HCT116 (cell line): ENCODE results near the gene KDM5A. TPM values are rescaled to one million over a fixed set of nuclear protein-coding genes. Genes with fewer than 3 reads are reported as not detected.

Experiments used
- ATAC-seq: fragments of 200-7000 bp; cut with Tn5 transposase; 2 replicates; pipeline ENCODE4 v1.9.1; 2020; ENCODE audit warnings: mild to moderate bottlenecking, moderate library complexity
- BruUV-seq: library from RNA; stranded (reverse); fragments of 400-500 nt; replicated peaks from 2 replicates; lab custom pipeline; 2021; lab: Mats Ljungman, UMichigan
- CTCF ChIA-PET: fragments of 300-600 bp; sonication (Branson Sonifier 250); formaldehyde crosslinking; loops from one replicate; lab custom pipeline; 2021; ENCODE audit warnings: antibody characterized with exemption; lab: Charles Lee
- POLR2A ChIA-PET: fragments of 300-600, 350-600 bp; sonication (Branson Sonifier 250); formaldehyde crosslinking; loops from one replicate; lab custom pipeline; 2021; ENCODE audit warnings: antibody characterized with exemption; lab: Charles Lee
- RAD21 ChIA-PET, 2 experiments: fragments of 300-600 bp; sonication (Branson Sonifier 250); formaldehyde crosslinking; loops; one replicate each; lab custom pipeline; 2023; ENCODE audit warnings: low total read pairs in 2 of 2; ENCODE audit not compliant: uncharacterized antibody in 2 of 2, unreplicated experiment in 2 of 2, low non-redundant PET in 1 of 2; lab: Charles Lee
- DNase-seq: peaks from one replicate; pipeline ENCODE4 v3.0.0-alpha.2; 2010; ENCODE audit warnings: low read depth, low spot score
- H2AFZ ChIP-seq: fragments of 200-600 bp; shearing (Covaris generic), sonication (generic); 2 replicates; pipeline ENCODE4 v1.6.1; 2017; ENCODE audit warnings: low read depth, mixed run types, mixed read lengths, antibody characterized with exemption, low read length; ENCODE audit not compliant: poor library complexity, severe bottlenecking
- H3K27ac ChIP-seq: 2 replicates; pipeline ENCODE4 v1.5.1; 2012; ENCODE audit warnings: low read depth, low read length
- H3K27me3 ChIP-seq: fragments of 200-600 bp; sonication (generic); 2 replicates; pipeline ENCODE4 v1.6.1; 2016; ENCODE audit warnings: mixed run types, low read length, mixed read lengths; ENCODE audit not compliant: insufficient read depth
- H3K36me3 ChIP-seq, 2 experiments: fragments of 200-500 bp in 1 of 2; fragments of 200-600 bp in 1 of 2; sonication (Bioruptor generic) in 1 of 2; sonication (generic) in 1 of 2; 2 replicates each; pipeline versions ENCODE4 v1.5.1 to v1.6.1; 2014 to 2016; ENCODE audit warnings: low read length in 2 of 2, inconsistent platforms in 1 of 2, mixed read lengths in 1 of 2, mixed run types in 1 of 2; ENCODE audit not compliant: insufficient read depth in 2 of 2, control insufficient read depth in 1 of 2
- H3K4me1 ChIP-seq, 2 experiments: fragments of 200-600 bp in 1 of 2; sonication (generic) in 1 of 2; 2 replicates each; pipeline versions ENCODE4 v1.5.1 to v1.6.1; 2012 to 2017; ENCODE audit warnings: low read length in 2 of 2, inconsistent platforms in 1 of 2, mild to moderate bottlenecking in 1 of 2, mixed read lengths in 1 of 2, mixed run types in 1 of 2, moderate library complexity in 1 of 2; ENCODE audit not compliant: insufficient read depth in 2 of 2, control insufficient read depth in 1 of 2
- H3K4me2 ChIP-seq: fragments of 200-600 bp; sonication (generic); 2 replicates; pipeline ENCODE4 v1.6.1; 2017; ENCODE audit warnings: mixed run types, low read length, mixed read lengths
- H3K4me3 ChIP-seq, 2 experiments: fragments of 200-600 bp in 1 of 2; sonication (generic) in 1 of 2; replicated peaks in 1 of 2; 2 replicates each; pipeline ENCODE4 v1.5.1; 2011 to 2016; ENCODE audit warnings: low read length in 2 of 2, control low read depth in 1 of 2, low read depth in 1 of 2, mild to moderate bottlenecking in 1 of 2, mixed read lengths in 1 of 2, mixed run types in 1 of 2
- H3K79me2 ChIP-seq: fragments of 200-600 bp; sonication (generic); 2 replicates; pipeline ENCODE4 v1.6.1; 2017; ENCODE audit warnings: mild to moderate bottlenecking, mixed run types, low read length, moderate library complexity, mixed read lengths; ENCODE audit not compliant: insufficient read depth
- H3K9ac ChIP-seq: fragments of 200-600 bp; sonication (generic); 2 replicates; pipeline ENCODE4 v1.6.1; 2016; ENCODE audit warnings: low read length, mixed read lengths
- H3K9me2 ChIP-seq: fragments of 200-600 bp; sonication (generic), shearing (Covaris generic); 2 replicates; pipeline ENCODE4 v1.6.1; 2017; ENCODE audit warnings: mixed run types, mild to moderate bottlenecking, moderate library complexity; ENCODE audit not compliant: insufficient read depth
- H3K9me3 ChIP-seq, 2 experiments: fragments of 200-500 bp in 1 of 2; fragments of 200-600 bp in 1 of 2; sonication (Bioruptor generic) in 1 of 2; sonication (generic) in 1 of 2; 2 replicates each; pipeline ENCODE4 v1.6.1; 2014 to 2017; ENCODE audit warnings: low read length in 2 of 2, mixed read lengths in 2 of 2, inconsistent platforms in 1 of 2, low read depth in 1 of 2, mild to moderate bottlenecking in 1 of 2, mixed run types in 1 of 2, moderate library complexity in 1 of 2; ENCODE audit not compliant: control insufficient read depth in 1 of 2, insufficient read depth in 1 of 2
- H4K20me1 ChIP-seq: fragments of 200-600 bp; sonication (generic), shearing (Covaris generic); 2 replicates; pipeline ENCODE4 v1.6.1; 2017; ENCODE audit warnings: mixed run types, mild to moderate bottlenecking, moderate library complexity; ENCODE audit not compliant: insufficient read depth
- ELF1 ChIP-seq: IDR thresholded peaks from 2 replicates; pipeline ENCODE4 v1.6.1; 2012; ENCODE audit warnings: low read depth, borderline replicate concordance
- EZH2phosphoT487 ChIP-seq: fragments of 200-600 bp; IDR thresholded peaks from 2 replicates; pipeline ENCODE4 v1.6.1; 2018; ENCODE audit warnings: antibody characterized with exemption, borderline replicate concordance
- JUND ChIP-seq: IDR thresholded peaks from 2 replicates; pipeline ENCODE4 v1.6.1; 2012
- POLR2AphosphoS5 ChIP-seq: IDR thresholded peaks from 2 replicates; pipeline ENCODE4 v1.6.1; 2011; ENCODE audit warnings: mild to moderate bottlenecking, low read depth, low read length, moderate library complexity
- SIN3A ChIP-seq: IDR thresholded peaks from 2 replicates; pipeline ENCODE4 v1.6.1; 2012; ENCODE audit warnings: low read depth
- ZFX ChIP-seq: fragments of 450-650 bp; IDR thresholded peaks from 2 replicates; pipeline ENCODE4 v1.6.1; 2017
- intact Hi-C: fragments of 100-400 bp; cut with micrococcal nuclease; formaldehyde crosslinking; loops from 2 replicates; pipeline ENCODE4 v1.10.0; 2022
- total RNA-seq: library from RNA; stranded (reverse); gene quantifications from one replicate; pipeline ENCODE4 v1.2.1, GENCODE V29; 2021; ENCODE audit not compliant: unreplicated experiment
- TF ChIP-seq, protein P1 (sequence below), 3 experiments: fragments of 200-600 bp in 1 of 3; sonication (generic) in 1 of 3; IDR thresholded peaks in 2 of 3; conservative IDR thresholded peaks in 1 of 3; 2 replicates each; pipeline ENCODE4 v1.5.1; 2012 to 2017; ENCODE audit warnings: low read depth in 2 of 3, low read length in 2 of 3, antibody characterized with exemption in 1 of 3, borderline replicate concordance in 1 of 3, control low read depth in 1 of 3, mild to moderate bottlenecking in 1 of 3, mixed read lengths in 1 of 3, mixed run types in 1 of 3, moderate library complexity in 1 of 3; ENCODE audit not compliant: insufficient read depth in 1 of 3
- TF ChIP-seq, protein P2 (sequence below): IDR thresholded peaks from 2 replicates; pipeline ENCODE4 v1.6.1; 2012

Gene KDM5A
- total RNA-seq, 1 experiment from 2014 or later = 49.0 TPM

DNA sequence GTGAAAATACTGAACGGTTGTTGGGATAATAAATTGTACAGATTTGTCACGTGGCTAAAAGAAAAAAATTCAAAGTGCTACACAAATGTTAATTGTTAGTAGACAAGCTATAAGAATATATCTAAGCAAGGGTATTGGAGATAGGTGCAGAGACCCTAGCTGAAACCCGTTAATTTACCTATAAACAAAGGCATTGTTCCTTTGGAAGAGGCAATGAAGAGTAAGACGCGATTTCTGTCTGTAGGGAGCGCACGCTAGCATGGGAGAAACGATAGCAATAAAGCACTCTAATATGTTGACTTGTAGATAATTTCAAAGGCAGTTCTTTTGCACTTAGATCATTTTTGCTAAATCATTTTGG is 12.9 kb upstream of the KDM5A start:
- Histone ChIP-seq H3K9me3 (no peaks in the 10 kb centered on the region), H2AFZ (peak overlapping the region; percentile 59), H4K20me1 (no peaks in the 10 kb centered on the region), H3K4me1 (peaks cover 0 to 14% of the 10 kb centered on the region in 2 experiments; a peak in 2 of 4 replicates), H3K9me2 (no peaks in the 10 kb centered on the region), H3K4me3 (peak overlapping the region; percentile 71 to 84), H3K4me2 (peak overlapping the region; percentile 87), H3K27me3 (no peaks in the 10 kb centered on the region), H3K36me3 (no peaks in the 10 kb centered on the region), H3K9ac (peak overlapping the region; percentile 67), H3K79me2 (peaks cover 6% of the 10 kb centered on the region; the same call in 1 of the 2 replicates), H3K27ac (peak overlapping the region; percentile 24; the same call in 1 of the 2 replicates)
- TF ChIP-seq, protein P1, sequence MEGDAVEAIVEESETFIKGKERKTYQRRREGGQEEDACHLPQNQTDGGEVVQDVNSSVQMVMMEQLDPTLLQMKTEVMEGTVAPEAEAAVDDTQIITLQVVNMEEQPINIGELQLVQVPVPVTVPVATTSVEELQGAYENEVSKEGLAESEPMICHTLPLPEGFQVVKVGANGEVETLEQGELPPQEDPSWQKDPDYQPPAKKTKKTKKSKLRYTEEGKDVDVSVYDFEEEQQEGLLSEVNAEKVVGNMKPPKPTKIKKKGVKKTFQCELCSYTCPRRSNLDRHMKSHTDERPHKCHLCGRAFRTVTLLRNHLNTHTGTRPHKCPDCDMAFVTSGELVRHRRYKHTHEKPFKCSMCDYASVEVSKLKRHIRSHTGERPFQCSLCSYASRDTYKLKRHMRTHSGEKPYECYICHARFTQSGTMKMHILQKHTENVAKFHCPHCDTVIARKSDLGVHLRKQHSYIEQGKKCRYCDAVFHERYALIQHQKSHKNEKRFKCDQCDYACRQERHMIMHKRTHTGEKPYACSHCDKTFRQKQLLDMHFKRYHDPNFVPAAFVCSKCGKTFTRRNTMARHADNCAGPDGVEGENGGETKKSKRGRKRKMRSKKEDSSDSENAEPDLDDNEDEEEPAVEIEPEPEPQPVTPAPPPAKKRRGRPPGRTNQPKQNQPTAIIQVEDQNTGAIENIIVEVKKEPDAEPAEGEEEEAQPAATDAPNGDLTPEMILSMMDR (IDR thresholded peaks at IDR 0.05 in 2 of 3, conservative IDR thresholded peaks at IDR 0.05 in 1 of 3; ENCODE audit: borderline replicate concordance in 1 of 3, insufficient read depth in 1 of 3, low read depth in 2 of 3, low read length in 2 of 3) = peak; percentile 8 to 39 (median 11); a peak in 1 of 6 replicates
- TF ChIP-seq EZH2phosphoT487 = no peak
- ChIA-PET CTCF (interaction anchor here (1.2 to 1.4 kb wide), 4 partner anchors 9 to 349 kb away, joined by 3 to 4 read pairs (median 3); no protein-coding TSS in a partner anchor), RAD21 (no interaction called here), POLR2A (interaction anchor here (2.3 kb wide), 1 partner anchor 12 kb away, joined by 11 read pairs; the partner anchor contains the start of gene KDM5A)
- intact Hi-C loops = no loop called here
- peak; percentile 51 for ATAC-seq
- TSS peak; percentile 89 for BruUV-seq
- DNase-seq = no peak

DNA sequence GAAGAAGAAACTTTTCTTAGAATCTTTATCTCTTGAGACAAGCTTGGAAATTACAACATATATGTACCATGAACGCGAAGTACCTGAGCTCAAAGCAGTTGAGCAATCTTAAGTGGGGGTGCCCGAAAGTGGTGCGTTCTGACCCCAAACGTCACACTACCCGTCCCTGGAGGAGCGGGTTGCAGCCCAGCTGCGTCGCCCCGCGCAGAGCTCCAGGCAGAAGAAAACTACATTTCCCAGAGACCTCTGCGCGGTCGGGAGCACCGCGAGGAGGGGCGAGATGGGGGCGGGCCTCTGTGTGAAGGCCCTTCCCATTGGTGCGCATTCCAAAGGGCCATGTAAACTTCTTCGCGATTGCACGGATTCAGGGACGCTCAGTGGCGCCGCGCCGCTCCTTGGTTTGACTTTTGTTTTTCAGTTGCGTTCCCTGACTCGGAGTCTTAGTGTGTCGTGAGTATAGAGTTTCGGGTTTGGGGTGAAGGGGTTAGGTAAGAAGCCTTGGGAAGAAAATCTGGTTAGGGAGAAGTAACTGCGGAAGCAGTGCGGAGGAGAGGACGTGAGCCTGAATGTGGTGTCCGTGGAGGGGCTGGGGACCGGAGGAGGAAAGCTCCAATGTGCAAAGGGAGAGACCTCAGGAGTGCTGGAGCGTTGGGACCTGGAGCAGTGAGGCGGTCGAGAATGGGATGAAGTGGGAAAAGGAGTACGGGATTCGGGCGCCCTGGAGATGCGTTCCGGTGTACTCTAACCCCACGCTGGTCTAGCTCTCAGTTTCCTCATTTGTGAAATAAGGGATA is 12.3 kb upstream of the KDM5A start, which contains the start of gene CCDC77:
CCDC77 (plus strand) TSS at position 410 of the 794 bp plus-strand sequence. CDS start 7,740 bp downstream, outside the sequence.
- ATAC-seq (peak; percentile 98), DNase-seq (peak; percentile 83)
- peak within 1 kb of the TSS; percentile 71 to 84 for H3K4me3 ChIP-seq
- peaks cover 0 to 14% of the 10 kb centered on the region in 2 experiments; a peak in 2 of 4 replicates for H3K4me1 ChIP-seq
- no peaks in the 10 kb centered on the region for H3K9me2 ChIP-seq
- no peaks in the 10 kb centered on the region for H3K27me3 ChIP-seq
- H4K20me1 ChIP-seq = no peaks in the 10 kb centered on the region
- H3K36me3 ChIP-seq = no peaks in the 10 kb centered on the region
- peaks cover 6% of the 10 kb centered on the region; the same call in 1 of the 2 replicates for H3K79me2 ChIP-seq
- intact Hi-C loops = no loop called here
- H3K9ac ChIP-seq = peak within 1 kb of the TSS; percentile 67
- ChIA-PET CTCF (interaction anchor here (1.2 to 1.4 kb wide), 4 partner anchors 8 to 349 kb away, joined by 3 to 4 read pairs (median 3); no protein-coding TSS in a partner anchor), POLR2A (interaction anchor here (1.0 to 2.3 kb wide), 2 partner anchors 10 to 12 kb away, joined by 3 to 11 read pairs; partner anchors contain the start of gene KDM5A), RAD21 (no interaction called here)
- H3K9me3 ChIP-seq = no peaks in the 10 kb centered on the region
- no TSS peak for BruUV-seq
- peak within 1 kb of the TSS; percentile 79 for H2AFZ ChIP-seq
- peak within 1 kb of the TSS; percentile 24 for H3K27ac ChIP-seq
- H3K4me2 ChIP-seq = peak within 1 kb of the TSS; percentile 87
- TF ChIP-seq, protein P1 (IDR thresholded peaks at IDR 0.05 in 2 of 3, conservative IDR thresholded peaks at IDR 0.05 in 1 of 3; ENCODE audit: borderline replicate concordance in 1 of 3, insufficient read depth in 1 of 3, low read depth in 2 of 3, low read length in 2 of 3) = peak in 1 of 3 experiments; percentile 20; a peak in 1 of 6 replicates
- no peak for TF ChIP-seq ZFX
- TF ChIP-seq ELF1 = no peak
- TF ChIP-seq, protein P2, sequence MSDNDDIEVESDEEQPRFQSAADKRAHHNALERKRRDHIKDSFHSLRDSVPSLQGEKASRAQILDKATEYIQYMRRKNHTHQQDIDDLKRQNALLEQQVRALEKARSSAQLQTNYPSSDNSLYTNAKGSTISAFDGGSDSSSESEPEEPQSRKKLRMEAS = peak; percentile 45; the same call in 1 of the 2 replicates
- TF ChIP-seq JUND = no peak
- TF ChIP-seq SIN3A = peak; percentile 85
- TF ChIP-seq POLR2AphosphoS5 = peak; percentile 70
